Measurements from ENCODE around the gene CPS1.

Gene CPS1

DNA sequence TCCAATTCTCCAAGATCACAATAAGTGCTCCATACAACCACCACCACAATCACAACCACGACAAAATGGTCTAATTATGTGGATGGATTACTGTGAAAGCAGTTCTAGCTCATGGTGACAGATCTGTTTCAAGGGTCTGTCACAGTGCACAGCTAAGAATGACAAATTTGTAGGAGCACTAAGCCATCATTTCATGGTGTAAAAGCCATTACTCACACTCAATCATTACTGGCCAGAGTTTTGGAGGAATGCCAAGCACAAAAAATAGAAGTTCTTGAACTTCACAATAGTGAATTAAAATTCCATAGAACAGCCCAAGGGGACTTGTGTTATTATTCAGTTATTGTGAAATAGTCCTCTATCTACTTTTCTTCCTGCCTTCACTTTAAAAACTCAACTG lies 2.3 kb downstream of the CPS1 start:
- TF ChIP-seq TEAD4 (IDR thresholded peaks at IDR 0.05): no peak
- TF ChIP-seq CEBPB (IDR thresholded peaks at IDR 0.05): no peak
- no peak for TF ChIP-seq NFIC (IDR thresholded peaks at IDR 0.05)
- no peak for TF ChIP-seq EP300 (IDR thresholded peaks at IDR 0.05; ENCODE audit: borderline replicate concordance)
- TF ChIP-seq EGR1 (IDR thresholded peaks at IDR 0.05): no peak

DNA sequence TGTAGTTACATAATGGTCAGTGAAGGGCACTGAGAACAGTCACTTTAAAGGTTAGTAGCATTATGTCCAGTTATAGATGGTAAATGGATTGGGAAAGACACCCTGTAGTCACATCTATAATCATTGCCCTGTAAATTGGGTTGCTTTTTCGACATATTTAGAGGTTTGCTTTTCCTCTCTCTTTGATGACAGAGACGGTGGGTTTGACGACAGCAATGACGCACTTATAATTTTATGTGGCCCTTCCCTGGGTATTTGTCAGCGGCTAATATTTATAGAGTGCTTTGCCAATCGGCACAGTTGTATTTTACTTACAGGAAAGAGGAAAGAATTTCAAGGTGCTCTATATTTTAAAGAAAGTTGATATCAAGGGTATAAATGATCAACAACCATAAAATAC lies 2.8 kb downstream of the CPS1 start:
- TF ChIP-seq, protein P1, sequence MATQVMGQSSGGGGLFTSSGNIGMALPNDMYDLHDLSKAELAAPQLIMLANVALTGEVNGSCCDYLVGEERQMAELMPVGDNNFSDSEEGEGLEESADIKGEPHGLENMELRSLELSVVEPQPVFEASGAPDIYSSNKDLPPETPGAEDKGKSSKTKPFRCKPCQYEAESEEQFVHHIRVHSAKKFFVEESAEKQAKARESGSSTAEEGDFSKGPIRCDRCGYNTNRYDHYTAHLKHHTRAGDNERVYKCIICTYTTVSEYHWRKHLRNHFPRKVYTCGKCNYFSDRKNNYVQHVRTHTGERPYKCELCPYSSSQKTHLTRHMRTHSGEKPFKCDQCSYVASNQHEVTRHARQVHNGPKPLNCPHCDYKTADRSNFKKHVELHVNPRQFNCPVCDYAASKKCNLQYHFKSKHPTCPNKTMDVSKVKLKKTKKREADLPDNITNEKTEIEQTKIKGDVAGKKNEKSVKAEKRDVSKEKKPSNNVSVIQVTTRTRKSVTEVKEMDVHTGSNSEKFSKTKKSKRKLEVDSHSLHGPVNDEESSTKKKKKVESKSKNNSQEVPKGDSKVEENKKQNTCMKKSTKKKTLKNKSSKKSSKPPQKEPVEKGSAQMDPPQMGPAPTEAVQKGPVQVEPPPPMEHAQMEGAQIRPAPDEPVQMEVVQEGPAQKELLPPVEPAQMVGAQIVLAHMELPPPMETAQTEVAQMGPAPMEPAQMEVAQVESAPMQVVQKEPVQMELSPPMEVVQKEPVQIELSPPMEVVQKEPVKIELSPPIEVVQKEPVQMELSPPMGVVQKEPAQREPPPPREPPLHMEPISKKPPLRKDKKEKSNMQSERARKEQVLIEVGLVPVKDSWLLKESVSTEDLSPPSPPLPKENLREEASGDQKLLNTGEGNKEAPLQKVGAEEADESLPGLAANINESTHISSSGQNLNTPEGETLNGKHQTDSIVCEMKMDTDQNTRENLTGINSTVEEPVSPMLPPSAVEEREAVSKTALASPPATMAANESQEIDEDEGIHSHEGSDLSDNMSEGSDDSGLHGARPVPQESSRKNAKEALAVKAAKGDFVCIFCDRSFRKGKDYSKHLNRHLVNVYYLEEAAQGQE (IDR thresholded peaks at IDR 0.05; ENCODE audit: low read depth): no peak
- no peak for TF ChIP-seq ZBTB7A (IDR thresholded peaks at IDR 0.05; ENCODE audit: low read depth)
- no peak for TF ChIP-seq EGR1 (IDR thresholded peaks at IDR 0.05)
- TF ChIP-seq CREB1 (IDR thresholded peaks at IDR 0.05; ENCODE audit: low read depth): no peak
- TF ChIP-seq EP300 (IDR thresholded peaks at IDR 0.05; ENCODE audit: borderline replicate concordance): no peak
- TF ChIP-seq, protein P2, sequence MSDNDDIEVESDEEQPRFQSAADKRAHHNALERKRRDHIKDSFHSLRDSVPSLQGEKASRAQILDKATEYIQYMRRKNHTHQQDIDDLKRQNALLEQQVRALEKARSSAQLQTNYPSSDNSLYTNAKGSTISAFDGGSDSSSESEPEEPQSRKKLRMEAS (IDR thresholded peaks at IDR 0.05): no peak
- TF ChIP-seq CEBPB (IDR thresholded peaks at IDR 0.05): no peak
- no peak for TF ChIP-seq FOXM1 (IDR thresholded peaks at IDR 0.05; ENCODE audit: borderline replicate concordance, low read depth)
- no peak for TF ChIP-seq TCF12 (IDR thresholded peaks at IDR 0.05; ENCODE audit: low read depth)
- TF ChIP-seq TEAD4 (IDR thresholded peaks at IDR 0.05): no peak
- TF ChIP-seq, protein P3, sequence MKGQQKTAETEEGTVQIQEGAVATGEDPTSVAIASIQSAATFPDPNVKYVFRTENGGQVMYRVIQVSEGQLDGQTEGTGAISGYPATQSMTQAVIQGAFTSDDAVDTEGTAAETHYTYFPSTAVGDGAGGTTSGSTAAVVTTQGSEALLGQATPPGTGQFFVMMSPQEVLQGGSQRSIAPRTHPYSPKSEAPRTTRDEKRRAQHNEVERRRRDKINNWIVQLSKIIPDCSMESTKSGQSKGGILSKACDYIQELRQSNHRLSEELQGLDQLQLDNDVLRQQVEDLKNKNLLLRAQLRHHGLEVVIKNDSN (IDR thresholded peaks at IDR 0.05): no peak
- no peak for TF ChIP-seq TAF1 (IDR thresholded peaks at IDR 0.05; ENCODE audit: low read depth)
- no peak for TF ChIP-seq NFIC (IDR thresholded peaks at IDR 0.05)

DNA sequence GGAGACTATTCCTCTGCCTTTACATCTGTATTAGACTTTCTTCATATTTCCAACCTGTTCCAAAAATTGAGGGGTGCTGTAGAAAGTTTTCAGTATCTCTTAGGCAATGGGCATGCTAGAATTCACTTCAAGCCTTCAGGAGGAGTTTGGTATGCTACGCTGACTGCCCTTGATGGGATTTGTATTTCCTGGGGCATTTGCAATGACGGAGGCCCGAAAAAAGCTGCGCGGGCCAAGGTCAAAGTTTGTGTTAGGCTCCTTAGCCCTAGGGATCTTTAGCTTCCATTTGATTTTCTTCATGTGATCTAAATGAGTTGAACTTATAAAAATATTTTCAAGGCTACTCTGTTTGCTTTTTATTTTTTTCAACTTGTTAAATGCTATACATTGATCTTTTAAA lies 5.1 kb downstream of the CPS1 start:
- TF ChIP-seq ZBTB7A (IDR thresholded peaks at IDR 0.05; ENCODE audit: low read depth) (no peak), NFIC (IDR thresholded peaks at IDR 0.05) (no peak), EGR1 (IDR thresholded peaks at IDR 0.05) (no peak), YY1 (IDR thresholded peaks at IDR 0.05; ENCODE audit: low read depth) (no peak), CREB1 (IDR thresholded peaks at IDR 0.05; ENCODE audit: low read depth) (no peak), CEBPB (IDR thresholded peaks at IDR 0.05) (no peak), TCF12 (IDR thresholded peaks at IDR 0.05; ENCODE audit: low read depth) (no peak), EP300 (IDR thresholded peaks at IDR 0.05; ENCODE audit: borderline replicate concordance) (no peak), TAF1 (IDR thresholded peaks at IDR 0.05; ENCODE audit: low read depth) (no peak), FOXM1 (IDR thresholded peaks at IDR 0.05; ENCODE audit: borderline replicate concordance, low read depth) (no peak)
- TF ChIP-seq, protein P2 (IDR thresholded peaks at IDR 0.05): no peak
- TF ChIP-seq, protein P1 (IDR thresholded peaks at IDR 0.05; ENCODE audit: low read depth): no peak

DNA sequence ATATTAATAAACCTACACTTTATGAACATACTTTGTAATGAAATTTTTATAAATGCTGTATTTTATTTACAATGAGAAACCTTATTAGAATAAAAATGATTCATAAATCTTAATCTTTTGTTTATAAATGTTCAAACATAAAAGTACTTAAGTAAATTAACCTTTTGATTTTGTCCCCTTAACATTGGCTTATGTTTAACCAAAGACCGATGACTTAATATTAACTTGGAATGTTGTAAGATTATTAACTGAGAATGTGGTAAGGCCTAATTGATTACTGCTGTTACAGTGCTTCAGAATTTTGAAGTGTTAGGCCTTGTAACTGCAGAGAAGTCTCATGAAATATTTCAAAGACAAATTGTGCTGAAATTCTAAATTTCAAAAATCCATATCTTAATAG lies 5.7 kb downstream of the CPS1 start:
- no peak for TF ChIP-seq FOXM1 (IDR thresholded peaks at IDR 0.05; ENCODE audit: borderline replicate concordance, low read depth)
- TF ChIP-seq TAF1 (IDR thresholded peaks at IDR 0.05; ENCODE audit: low read depth): no peak
- no peak for TF ChIP-seq CREB1 (IDR thresholded peaks at IDR 0.05; ENCODE audit: low read depth)
- TF ChIP-seq, protein P3 (IDR thresholded peaks at IDR 0.05): no peak
- no peak for TF ChIP-seq EGR1 (IDR thresholded peaks at IDR 0.05)
- TF ChIP-seq YY1 (IDR thresholded peaks at IDR 0.05; ENCODE audit: low read depth): no peak
- TF ChIP-seq, protein P2 (IDR thresholded peaks at IDR 0.05): no peak
- TF ChIP-seq EP300 (IDR thresholded peaks at IDR 0.05; ENCODE audit: borderline replicate concordance): no peak
- no peak for TF ChIP-seq ZBTB7A (IDR thresholded peaks at IDR 0.05; ENCODE audit: low read depth)

DNA sequence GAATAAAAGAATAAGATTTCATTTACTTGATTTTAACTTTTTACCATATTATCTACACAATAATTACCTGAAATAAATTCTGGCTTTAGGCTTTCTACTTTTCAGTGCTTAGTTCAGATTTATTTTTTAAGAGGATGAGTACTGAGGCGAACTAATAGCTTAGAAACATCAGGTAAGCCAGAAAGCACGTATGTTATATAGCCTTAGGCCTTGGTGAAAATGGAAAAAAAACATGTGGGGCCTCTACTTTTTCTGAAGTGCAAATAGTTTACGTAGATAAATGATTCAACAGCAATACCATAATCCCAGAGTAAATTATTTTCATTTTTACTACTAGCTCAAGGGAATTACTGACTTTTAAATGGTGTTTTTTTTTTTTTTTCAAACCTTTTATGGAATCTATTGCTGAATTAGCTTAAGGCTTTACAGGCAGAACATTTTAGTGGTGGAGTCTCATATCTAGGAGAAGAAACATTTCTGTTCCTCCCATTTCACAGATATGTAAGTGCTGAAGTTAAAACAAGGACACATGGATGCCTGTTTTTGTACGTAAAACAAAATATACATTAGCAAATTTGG lies 6.2 kb downstream of the CPS1 start:
- TF ChIP-seq FOXM1 (IDR thresholded peaks at IDR 0.05; ENCODE audit: borderline replicate concordance, low read depth): no peak
- TF ChIP-seq ZBTB7A (IDR thresholded peaks at IDR 0.05; ENCODE audit: low read depth): no peak
- no peak for TF ChIP-seq CEBPB (IDR thresholded peaks at IDR 0.05)
- TF ChIP-seq TAF1 (IDR thresholded peaks at IDR 0.05; ENCODE audit: low read depth): no peak
- TF ChIP-seq, protein P2 (IDR thresholded peaks at IDR 0.05): no peak
- no peak for TF ChIP-seq EGR1 (IDR thresholded peaks at IDR 0.05)
- no peak for TF ChIP-seq CREB1 (IDR thresholded peaks at IDR 0.05; ENCODE audit: low read depth)

DNA sequence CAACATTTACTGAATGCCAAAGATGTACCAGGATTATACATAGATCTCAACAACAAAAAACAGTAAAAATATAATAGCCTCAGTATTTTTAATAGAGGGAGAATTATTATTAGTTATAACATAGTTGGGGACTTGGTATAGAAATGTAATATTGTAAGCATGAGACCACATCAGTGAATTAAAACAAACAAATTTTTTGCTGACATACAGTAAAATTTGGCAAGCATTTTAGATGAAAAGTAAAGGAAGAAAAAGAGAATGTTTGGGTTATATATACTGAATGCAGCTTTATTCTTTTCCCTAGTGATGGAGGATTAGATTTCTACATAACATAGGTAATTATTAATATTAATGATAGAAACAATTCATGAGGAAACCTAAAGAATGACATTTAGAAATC lies 10.9 kb downstream of the CPS1 start:
- TF ChIP-seq, protein P3 (IDR thresholded peaks at IDR 0.05): no peak
- TF ChIP-seq ZBTB7A (IDR thresholded peaks at IDR 0.05; ENCODE audit: low read depth) (no peak), NFIC (IDR thresholded peaks at IDR 0.05) (no peak), FOXM1 (IDR thresholded peaks at IDR 0.05; ENCODE audit: borderline replicate concordance, low read depth) (no peak), TAF1 (IDR thresholded peaks at IDR 0.05; ENCODE audit: low read depth) (no peak), EGR1 (IDR thresholded peaks at IDR 0.05) (no peak), CREB1 (IDR thresholded peaks at IDR 0.05; ENCODE audit: low read depth) (no peak), YY1 (IDR thresholded peaks at IDR 0.05; ENCODE audit: low read depth) (no peak)
